Fibroblast of mammary gland (primary cell): ENCODE measurements around the gene BASP1.

Experiments
- DNase-seq: peaks from one replicate; pipeline ENCODE4 v3.0.0-alpha.2; 2010; ENCODE audit warnings: low read depth
- H3K4me3 ChIP-seq: 2 replicates; pipeline ENCODE4 v1.5.1; 2011; ENCODE audit warnings: low read depth, mild to moderate bottlenecking, low read length, moderate library complexity; ENCODE audit not compliant: control insufficient read depth
- CTCF ChIP-seq: conservative IDR thresholded peaks from 2 replicates; pipeline ENCODE4 v1.5.1; 2011; ENCODE audit warnings: low read depth, low read length, inconsistent platforms; ENCODE audit not compliant: control insufficient read depth, insufficient read depth

Gene BASP1

DNA sequence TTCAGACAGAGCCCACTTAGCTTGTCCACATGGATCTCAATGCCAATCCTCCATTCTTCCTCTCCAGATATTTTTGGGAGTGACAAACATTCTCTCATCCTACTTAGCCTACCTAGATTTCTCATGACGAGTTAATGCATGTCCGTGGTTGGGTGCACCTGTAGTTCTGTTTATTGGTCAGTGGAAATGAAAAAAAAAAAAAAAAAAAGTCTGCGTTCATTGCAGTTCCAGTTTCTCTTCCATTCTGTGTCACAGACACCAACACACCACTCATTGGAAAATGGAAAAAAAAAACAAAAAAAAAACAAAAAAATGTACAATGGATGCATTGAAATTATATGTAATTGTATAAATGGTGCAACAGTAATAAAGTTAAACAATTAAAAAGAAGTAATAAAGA, 59.0 kb downstream of the BASP1 start:
- no peak overlapping the region for H3K4me3 ChIP-seq
- no peak for TF ChIP-seq CTCF
- no peak for DNase-seq

DNA sequence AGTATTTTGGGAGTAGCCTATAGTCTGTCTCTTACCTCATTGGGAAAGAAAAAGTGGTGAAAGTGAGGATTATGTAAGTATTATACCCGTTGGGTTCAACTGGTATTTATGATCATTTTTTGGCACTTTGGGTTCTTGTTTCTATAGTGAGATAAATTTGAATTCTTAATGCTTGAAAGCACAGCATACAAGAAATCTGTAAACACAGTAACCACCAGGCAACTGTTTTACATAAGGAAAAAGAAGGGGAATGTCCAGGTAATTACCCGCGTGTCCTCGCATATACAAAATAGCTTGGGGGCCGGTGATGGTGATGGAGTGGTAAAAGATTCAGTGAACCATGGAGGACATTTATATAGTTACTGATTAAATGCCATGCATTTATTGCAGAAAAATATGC, 60.5 kb downstream of the BASP1 start:
- no peak overlapping the region for H3K4me3 ChIP-seq
- no peak for TF ChIP-seq CTCF
- DNase-seq, result no peak

GRCh38 chr5:17278931-17279330, 61.5 kb downstream of the BASP1 start:
- DNase-seq, result no peak
- TF ChIP-seq CTCF, result no peak

GRCh38 chr5:17279487-17279886, 62.1 kb downstream of the BASP1 start:
- no peak for DNase-seq
- no peak for TF ChIP-seq CTCF
- H3K4me3 ChIP-seq, result no peak overlapping the region

More at GRCh38 chr5:17278931-17279330, 61.5 kb downstream of the BASP1 start:
- H3K4me3 ChIP-seq, result no peak overlapping the region

- no peak overlapping the region for H3K4me3 ChIP-seq
- DNase-seq, result no peak
These were observed 65.1 kb downstream of the BASP1 start for GRCh38 chr5:17282283-17283120.

GRCh38 chr5:17283121-17283415, 65.6 kb downstream of the BASP1 start:
- TF ChIP-seq CTCF, result no peak
- H3K4me3 ChIP-seq, result no peak overlapping the region
- no peak for DNase-seq

More at GRCh38 chr5:17282283-17283120, 65.1 kb downstream of the BASP1 start:
- no peak for TF ChIP-seq CTCF
